K562 (cell line): ENCODE results near the gene ADGRL3. TPM values are rescaled to one million over a fixed set of nuclear protein-coding genes. Genes with fewer than 3 reads are reported as not detected.

ENCODE experiments used
- ATAC-seq: fragments of 200-7000 bp; cut with Tn5 transposase; 3 replicates; pipeline ENCODE4 v1.9.1; 2020; ENCODE audit warnings: moderate library complexity
- BruUV-seq: library from RNA; stranded (reverse); fragments of 400-500 nt; replicated peaks from 2 replicates; lab custom pipeline; 2021; lab: Mats Ljungman, UMichigan
- CTCF ChIA-PET: fragments of 300-600 bp; formaldehyde crosslinking; extraction: SDS; loops from one replicate; lab custom pipeline; 2021; ENCODE audit warnings: low intra/inter-chr PET ratio; lab: Yijun Ruan, JAX
- POLR2A ChIA-PET: fragments of 300-600, 350-650 bp; sonication (Branson Sonifier 250); formaldehyde crosslinking; extraction: SDS; loops from one replicate; lab custom pipeline; 2021; ENCODE audit warnings: antibody characterized with exemption, inconsistent platforms; lab: Yijun Ruan, JAX
- DNase-seq, 4 experiments: peaks; one replicate each; pipeline versions ENCODE4 v3.0.0 to v3.0.0-alpha.2; 2011 to 2018; ENCODE audit warnings: low spot score in 3 of 4, mixed read lengths in 3 of 4; ENCODE audit errors: extremely low read depth in 1 of 4
- FAIRE-seq: peaks from 2 replicates; lab custom pipeline; 2011; peaks lifted over from hg19 to GRCh38; lab: Jason Lieb, UNC
- H2AFZ ChIP-seq: 2 replicates; pipeline ENCODE4 v1.6.0; 2011; ENCODE audit warnings: low read depth, low read length, control low read depth, inconsistent platforms
- H3K27ac ChIP-seq: fragments of 200-600 bp; 3 replicates; pipeline ENCODE4 v1.8.0; 2011; ENCODE audit warnings: low read depth, mild to moderate bottlenecking, control low read depth, inconsistent platforms, low read length, moderate library complexity, mixed read lengths; ENCODE audit errors: extremely low read depth
- H3K27me3 ChIP-seq, 2 experiments: fragments of 300-600 bp in 1 of 2; 2 replicates in 1 of 2; 3 replicates in 1 of 2; pipeline versions ENCODE4 v1.6.0 to v1.8.0; 2011; ENCODE audit warnings: inconsistent platforms in 2 of 2, low read length in 2 of 2, mild to moderate bottlenecking in 1 of 2, mixed read lengths in 1 of 2, moderate library complexity in 1 of 2; ENCODE audit not compliant: control insufficient read depth in 2 of 2, insufficient read depth in 2 of 2
- H3K36me3 ChIP-seq: fragments of 300-600 bp; 3 replicates; pipeline ENCODE4 v1.8.0; 2011; ENCODE audit warnings: mild to moderate bottlenecking, low read length, inconsistent platforms; ENCODE audit not compliant: control insufficient read depth, insufficient read depth
- H3K4me1 ChIP-seq, 2 experiments: fragments of 200-600 bp in 1 of 2; replicated peaks in 1 of 2; 2 replicates in 1 of 2; 3 replicates in 1 of 2; pipeline versions ENCODE4 v1.5.1 to v1.8.0; 2011; ENCODE audit warnings: inconsistent platforms in 2 of 2, low read length in 2 of 2, mild to moderate bottlenecking in 1 of 2, mixed read lengths in 1 of 2, moderate library complexity in 1 of 2; ENCODE audit not compliant: control insufficient read depth in 2 of 2, insufficient read depth in 2 of 2
- H3K4me2 ChIP-seq: 2 replicates; pipeline ENCODE4 v1.6.1; 2011; ENCODE audit warnings: low read length, control low read depth, inconsistent platforms, mixed read lengths; ENCODE audit not compliant: insufficient read depth
- H3K4me3 ChIP-seq: fragments of 200-600 bp; sonication (generic), shearing (Covaris generic); 2 replicates; pipeline ENCODE4 v1.5.1; 2016; ENCODE audit warnings: control low read depth, inconsistent platforms
- H3K79me2 ChIP-seq: fragments of 200-600 bp; 3 replicates; pipeline ENCODE4 v1.8.0; 2011; ENCODE audit warnings: low read length, inconsistent platforms; ENCODE audit not compliant: control insufficient read depth, insufficient read depth
- H3K9ac ChIP-seq, 2 experiments: 2 replicates each; pipeline versions ENCODE4 v1.6.0 to v1.6.1; 2011; ENCODE audit warnings: low read depth in 2 of 2, low read length in 2 of 2, control low read depth in 1 of 2, inconsistent platforms in 1 of 2, mild to moderate bottlenecking in 1 of 2, mixed read lengths in 1 of 2; ENCODE audit not compliant: insufficient read depth in 1 of 2
- H3K9me1 ChIP-seq: one replicate; pipeline ENCODE4 v1.6.0; 2011; ENCODE audit warnings: inconsistent platforms, mild to moderate bottlenecking, low read length, moderate library complexity; ENCODE audit not compliant: control insufficient read depth, insufficient read depth
- H3K9me3 ChIP-seq: replicated peaks from 2 replicates; pipeline ENCODE4 v1.5.1; 2011; ENCODE audit warnings: low read depth, low read length, inconsistent platforms; ENCODE audit not compliant: control insufficient read depth, insufficient read depth
- H4K20me1 ChIP-seq: replicated peaks from 2 replicates; pipeline ENCODE4 v1.6.1; 2011; ENCODE audit warnings: low read length, inconsistent platforms, mixed read lengths; ENCODE audit not compliant: control insufficient read depth, insufficient read depth
- HEY1 ChIP-seq: fragments of 250-450 bp; sonication (Bioruptor Pico); IDR thresholded peaks from 2 replicates; pipeline ENCODE4 v1.5.0; 2020; ENCODE audit warnings: mild to moderate bottlenecking, moderate library complexity, borderline replicate concordance
- HINFP ChIP-seq: fragments of 450-650 bp; conservative IDR thresholded peaks from 2 replicates; pipeline ENCODE4 v1.6.1; 2016; ENCODE audit warnings: missing genetic modification characterization, low read depth, mild to moderate bottlenecking, control low read depth, missing compliant biosample characterization
- HOXB6 ChIP-seq: fragments of 250-450 bp; sonication (Bioruptor Pico); IDR thresholded peaks from 2 replicates; pipeline ENCODE4 v1.5.1; 2022; ENCODE audit warnings: mild to moderate bottlenecking, borderline replicate concordance
- TFAM ChIP-seq: fragments of 250-450 bp; sonication (Bioruptor Pico); conservative IDR thresholded peaks from 2 replicates; pipeline ENCODE4 v1.5.0; 2021; ENCODE audit warnings: mild to moderate bottlenecking, moderate library complexity
- TFE3 ChIP-seq: fragments of 450-650 bp; formaldehyde crosslinking; IDR thresholded peaks from 2 replicates; pipeline ENCODE4 v1.4.0; 2020; ENCODE audit warnings: mild to moderate bottlenecking, mixed read lengths
- ZBTB33 ChIP-seq: sonication (generic); formaldehyde crosslinking; IDR thresholded peaks from 2 replicates; pipeline ENCODE4 v1.8.1; 2023; ENCODE audit warnings: mild to moderate bottlenecking, missing genetic modification reagents
- WGBS: fragments of 100-300 bp; shearing (Covaris generic); methylation state at CpG from one replicate; pipeline ENCODE4 v1.1.6; 2016; ENCODE audit warnings: low coverage, mixed read lengths; ENCODE audit not compliant: insufficient coverage; ENCODE audit errors: missing lambda C conversion rate; 5-methylcytosine and 5-hydroxymethylcytosine counted together
- in situ Hi-C: fragments of 300-500 bp; cut with MboI; formaldehyde crosslinking; loops from 4 replicates; pipeline ENCODE4 v1.15.0; 2018; ENCODE audit warnings: inconsistent platforms, mixed read lengths
- intact Hi-C: fragments of 100-400 bp; cut with micrococcal nuclease; formaldehyde crosslinking; loops from 2 replicates; pipeline ENCODE4 v1.14.2; 2022
- polyA plus RNA-seq, 8 experiments: library from polyadenylated mRNA; depleted of rRNA in 4 of 8; stranded (reverse) in 5 of 8; unstranded in 3 of 8; fragments of >200 nt; fragmentation: Nextera tagmentation in 2 of 8; fragmentation: Illumina TruSeq in 1 of 8; extraction: Ambion mirVana in 2 of 8; extraction: Trizol in 1 of 8; gene quantifications; 2 replicates each; pipeline versions ENCODE4 v1.2.1 to v1.2.3, GENCODE V29; 2011 to 2014; ENCODE audit warnings: inconsistent platforms in 1 of 8, missing spikeins in 1 of 8
- total RNA-seq, 7 experiments: library from RNA; depleted of rRNA in 6 of 7; stranded (reverse); fragments of >200 nt in 6 of 7; fragmentation: Illumina TruSeq in 2 of 7; extraction: Trizol in 2 of 7; gene quantifications; 2 replicates each; pipeline versions ENCODE4 v1.2.1 to v1.2.3, GENCODE V29; 2011 to 2021; ENCODE audit warnings: low replicate concordance in 1 of 7
- TF ChIP-seq, protein P1 (sequence below): fragments of 450-650 bp; IDR thresholded peaks from 2 replicates; pipeline ENCODE4 v1.6.1; 2016

The ADGRL3 gene
- total and polyA plus RNA-seq, 9 of the 15 experiments (the other 6 are each of a cell fraction or from before 2014, with no cell fraction given) = 0.03 to 0.14 (median 0.04) TPM; not detected in 2

- TF ChIP-seq ZBTB33 (CRISPR knock-in tag) = no peak
These were observed 74.2 kb downstream of the ADGRL3 start (continued) for GRCh38 chr4:61274286-61274685.

DNA sequence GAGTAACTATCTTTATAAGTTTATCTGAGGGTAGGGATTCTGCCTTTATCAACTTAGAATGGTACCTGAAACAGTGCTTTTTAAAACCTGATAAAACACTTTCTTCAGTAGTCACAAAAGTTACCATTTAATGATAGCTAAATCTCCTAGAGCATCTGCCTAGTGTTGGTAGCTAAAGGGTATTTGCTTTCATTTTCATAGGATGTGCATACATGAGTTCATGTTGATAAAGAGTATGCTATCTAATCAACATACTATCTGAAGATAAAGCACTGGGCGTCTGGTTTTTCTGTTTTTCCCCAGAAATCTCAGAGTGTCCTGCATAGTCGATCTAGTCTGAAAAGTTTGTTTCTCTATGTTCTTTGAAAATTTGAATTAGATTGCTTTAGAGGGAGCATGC lies 75.1 kb downstream of the ADGRL3 start:
- FAIRE-seq = no peak
- Histone ChIP-seq H2AFZ (no peak overlapping the region), H3K27ac (no peak overlapping the region), H3K9me1 (no peaks in the 10 kb centered on the region), H3K9ac (no peak overlapping the region), H3K4me1 (no peaks in the 10 kb centered on the region)
- 0% methylated on average over 2 of the region's 2 CpGs for WGBS
- no peak for ATAC-seq
- no peak for TF ChIP-seq TFAM (CRISPR knock-in tag)
- no peak for TF ChIP-seq HOXB6
- no peak for TF ChIP-seq HINFP (tag)
- no peak for TF ChIP-seq TFE3
- no peak for TF ChIP-seq HEY1
- TF ChIP-seq, protein P1, sequence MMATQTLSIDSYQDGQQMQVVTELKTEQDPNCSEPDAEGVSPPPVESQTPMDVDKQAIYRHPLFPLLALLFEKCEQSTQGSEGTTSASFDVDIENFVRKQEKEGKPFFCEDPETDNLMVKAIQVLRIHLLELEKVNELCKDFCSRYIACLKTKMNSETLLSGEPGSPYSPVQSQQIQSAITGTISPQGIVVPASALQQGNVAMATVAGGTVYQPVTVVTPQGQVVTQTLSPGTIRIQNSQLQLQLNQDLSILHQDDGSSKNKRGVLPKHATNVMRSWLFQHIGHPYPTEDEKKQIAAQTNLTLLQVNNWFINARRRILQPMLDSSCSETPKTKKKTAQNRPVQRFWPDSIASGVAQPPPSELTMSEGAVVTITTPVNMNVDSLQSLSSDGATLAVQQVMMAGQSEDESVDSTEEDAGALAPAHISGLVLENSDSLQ = no peak
- TF ChIP-seq, all 486 proteins: peak for 0
- no TSS peak for BruUV-seq
- ChIA-PET CTCF (no interaction called here), POLR2A (no interaction called here)
- in situ Hi-C loops (no loop called here), intact Hi-C loops (no loop called here)
- Histone ChIP-seq H3K4me3 (no peak overlapping the region), H3K79me2 (no peaks in the 10 kb centered on the region), H3K27me3 (no peaks in the 10 kb centered on the region), H3K4me2 (no peak overlapping the region), H3K9me3 (no peaks in the 10 kb centered on the region), H3K36me3 (no peaks in the 10 kb centered on the region), H4K20me1 (no peaks in the 10 kb centered on the region)
- no peak for DNase-seq
